HEK293T (cell line): ENCODE results near the gene RAB31.

ENCODE experiments used
- BHLHE40 ChIP-seq: fragments of 450-650 bp; IDR thresholded peaks from 2 replicates; pipeline ENCODE4 v1.6.1; 2016; ENCODE audit warnings: mild to moderate bottlenecking, moderate library complexity, borderline replicate concordance
- CTBP1 ChIP-seq: fragments of 450-650 bp; IDR thresholded peaks from 2 replicates; pipeline ENCODE4 v1.6.1; 2016; ENCODE audit warnings: borderline replicate concordance
- ELF4 ChIP-seq: fragments of 450-650 bp; IDR thresholded peaks from 2 replicates; pipeline ENCODE4 v1.6.1; 2017; ENCODE audit warnings: antibody characterized with exemption
- FOXA1 ChIP-seq: fragments of 450-650 bp; IDR thresholded peaks from 2 replicates; pipeline ENCODE4 v1.6.1; 2016; ENCODE audit warnings: mild to moderate bottlenecking
- FOXK2 ChIP-seq: fragments of 450-650 bp; IDR thresholded peaks from 2 replicates; pipeline ENCODE4 v1.6.1; 2016; ENCODE audit warnings: mild to moderate bottlenecking
- FOXM1 ChIP-seq: fragments of 450-650 bp; IDR thresholded peaks from 2 replicates; pipeline ENCODE4 v1.6.1; 2017; ENCODE audit warnings: mild to moderate bottlenecking, borderline replicate concordance
- HDGF ChIP-seq: fragments of 450-650 bp; IDR thresholded peaks from 2 replicates; pipeline ENCODE4 v1.6.1; 2017; ENCODE audit warnings: antibody characterized with exemption, borderline replicate concordance
- L3MBTL2 ChIP-seq: fragments of 450-650 bp; conservative IDR thresholded peaks from 2 replicates; pipeline ENCODE4 v1.6.1; 2016; ENCODE audit warnings: mild to moderate bottlenecking
- NFRKB ChIP-seq: fragments of 450-650 bp; IDR thresholded peaks from 2 replicates; pipeline ENCODE4 v1.6.1; 2016; ENCODE audit warnings: mild to moderate bottlenecking, moderate library complexity
- SP1 ChIP-seq: fragments of 450-650 bp; IDR thresholded peaks from 2 replicates; pipeline ENCODE4 v1.6.1; 2017
- TARDBP ChIP-seq: fragments of 450-650 bp; IDR thresholded peaks from 2 replicates; pipeline ENCODE4 v1.6.1; 2016
- ZNF384 ChIP-seq: fragments of 450-650 bp; IDR thresholded peaks from 2 replicates; pipeline ENCODE4 v1.6.1; 2016
- TF ChIP-seq, protein P1 (sequence below): fragments of 450-650 bp; IDR thresholded peaks from 2 replicates; pipeline ENCODE4 v1.6.1; 2016

DNA sequence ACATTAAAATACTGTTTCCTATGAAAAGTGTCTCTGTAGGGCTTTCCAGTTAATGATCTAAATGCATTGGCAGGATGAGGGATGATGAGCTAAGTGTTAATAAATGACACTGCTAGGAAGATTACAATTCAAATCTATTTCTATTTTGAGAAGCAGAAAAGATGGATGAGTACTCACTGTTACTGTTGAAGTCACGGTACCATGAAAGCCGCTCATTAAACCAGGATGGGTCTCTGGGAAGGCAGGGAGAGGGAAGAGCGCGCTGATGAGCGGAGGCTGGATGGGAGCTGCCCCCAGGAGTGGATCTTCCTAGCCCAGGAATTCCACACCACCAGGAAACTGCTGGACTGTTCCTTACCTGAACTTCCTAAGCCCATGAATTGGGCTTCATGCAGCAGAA is 150.5 kb downstream of the RAB31 start:
- TF ChIP-seq TARDBP (no peak), FOXM1 (no peak), ZNF384 (no peak), NFRKB (no peak), FOXA1 (no peak), HDGF (no peak), BHLHE40 (no peak), ELF4 (no peak), FOXK2 (no peak), SP1 (no peak), CTBP1 (no peak), L3MBTL2 (no peak)
- TF ChIP-seq, protein P1, sequence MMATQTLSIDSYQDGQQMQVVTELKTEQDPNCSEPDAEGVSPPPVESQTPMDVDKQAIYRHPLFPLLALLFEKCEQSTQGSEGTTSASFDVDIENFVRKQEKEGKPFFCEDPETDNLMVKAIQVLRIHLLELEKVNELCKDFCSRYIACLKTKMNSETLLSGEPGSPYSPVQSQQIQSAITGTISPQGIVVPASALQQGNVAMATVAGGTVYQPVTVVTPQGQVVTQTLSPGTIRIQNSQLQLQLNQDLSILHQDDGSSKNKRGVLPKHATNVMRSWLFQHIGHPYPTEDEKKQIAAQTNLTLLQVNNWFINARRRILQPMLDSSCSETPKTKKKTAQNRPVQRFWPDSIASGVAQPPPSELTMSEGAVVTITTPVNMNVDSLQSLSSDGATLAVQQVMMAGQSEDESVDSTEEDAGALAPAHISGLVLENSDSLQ = no peak
